HG03103 (cell line): Measurements from ENCODE around the gene CALHM1.

Source experiments
- ATAC-seq: cut with Tn5 transposase; IDR thresholded peaks from one replicate; pipeline ENCODE4 v1.9.1; 2021; ENCODE audit warnings: low read depth; ENCODE audit not compliant: unreplicated experiment

Gene CALHM1

DNA sequence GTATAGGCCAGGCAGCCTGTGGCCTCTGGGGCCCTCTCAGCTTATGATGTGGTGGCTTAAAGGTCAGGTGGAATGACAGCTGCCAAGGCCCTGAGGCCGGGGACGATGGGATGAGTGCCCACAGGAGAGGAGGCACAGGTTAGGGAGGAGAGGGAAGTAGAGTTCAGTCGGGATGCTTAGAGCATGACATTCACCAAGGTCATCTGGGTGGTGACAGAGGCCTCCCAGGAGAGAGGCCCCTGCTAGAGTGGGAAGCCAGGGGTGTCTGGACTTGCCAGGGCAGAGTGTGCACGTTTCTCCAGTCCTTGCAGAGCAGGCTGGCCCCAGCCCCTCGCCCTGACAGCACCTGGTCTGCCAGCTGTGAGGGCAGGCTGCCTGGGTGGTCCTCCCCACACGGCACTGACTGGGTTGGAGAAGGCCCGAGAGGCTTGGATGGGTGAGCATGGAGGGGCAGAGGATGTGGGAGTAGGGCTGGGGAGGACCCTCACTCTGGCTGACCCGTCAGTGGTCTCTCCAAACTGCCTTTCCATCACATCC is 1.5 kb downstream of the CALHM1 start:
- ATAC-seq: no peak

DNA sequence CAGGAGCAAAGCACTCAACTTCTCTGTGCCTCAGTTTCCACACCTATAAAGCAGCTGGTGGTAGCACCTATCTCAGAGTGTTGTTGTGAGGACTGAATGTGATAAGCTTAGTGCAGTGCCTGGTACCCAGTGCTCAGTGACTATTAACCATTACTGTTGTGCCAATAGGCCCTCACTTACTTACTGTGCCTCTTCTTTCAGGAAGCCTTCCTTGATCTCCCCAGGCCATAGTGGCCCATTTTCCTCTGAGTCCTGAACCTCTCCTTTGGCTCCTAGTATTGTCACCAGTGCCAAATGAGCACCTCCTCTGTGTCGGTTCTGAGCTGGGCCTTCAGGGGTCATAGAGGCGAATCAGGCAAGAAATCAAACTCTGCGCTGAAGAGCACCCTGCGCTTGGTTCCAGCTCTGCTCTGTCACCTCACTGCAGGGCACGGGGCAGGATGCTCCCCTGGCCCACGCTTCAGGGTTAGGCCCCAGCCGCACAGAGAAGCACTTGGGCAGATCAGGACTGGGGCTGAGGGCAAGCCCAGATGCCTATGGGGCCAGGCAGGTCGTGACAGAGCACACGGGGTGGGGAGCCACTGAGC is 2.5 kb downstream of the CALHM1 start:
- no peak for ATAC-seq

DNA sequence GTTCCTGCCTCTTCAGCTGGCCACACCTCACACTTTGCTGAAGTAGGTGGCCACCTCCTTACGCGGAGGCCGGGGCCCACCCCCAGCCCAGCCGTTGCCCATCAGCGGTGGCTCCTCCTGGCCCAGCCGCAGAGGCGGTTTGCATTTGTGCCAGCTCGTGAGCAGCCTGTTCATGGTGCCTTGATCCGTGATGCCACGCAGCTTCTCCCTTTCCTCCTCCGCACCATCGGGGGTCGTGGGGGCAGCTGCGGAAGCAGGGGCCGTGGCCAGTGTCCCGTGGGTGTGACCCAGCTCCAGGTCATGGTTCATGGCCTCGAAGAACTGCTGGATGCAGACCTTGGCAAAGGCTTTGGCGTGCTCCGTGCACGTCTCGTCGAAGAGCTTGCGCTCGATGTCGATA is 3.5 kb downstream of the CALHM1 start:
- ATAC-seq: no peak

DNA sequence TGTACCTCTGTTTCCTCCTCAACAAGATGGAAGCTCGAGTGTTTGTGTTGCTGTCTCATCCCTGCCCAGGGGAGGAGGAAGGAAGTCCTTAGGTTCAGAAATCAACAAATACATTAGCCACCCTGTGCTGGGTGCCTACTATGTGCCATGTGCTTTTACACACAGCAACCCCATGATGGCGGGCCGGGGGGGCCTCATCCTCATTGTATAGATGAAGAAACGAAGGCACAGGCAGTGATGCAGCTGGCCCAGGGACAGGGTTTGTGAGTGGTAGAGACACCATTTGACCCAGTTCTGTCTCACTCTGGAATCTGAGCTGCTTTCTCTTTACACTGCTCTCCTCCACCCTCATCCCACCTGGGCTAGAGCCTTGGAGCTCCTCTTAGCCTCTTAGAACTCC is 4.7 kb downstream of the CALHM1 start:
- no peak for ATAC-seq

- ATAC-seq: no peak
Measured at GRCh38 chr10:103452506-103453230, 6.0 kb downstream of the CALHM1 start.

DNA sequence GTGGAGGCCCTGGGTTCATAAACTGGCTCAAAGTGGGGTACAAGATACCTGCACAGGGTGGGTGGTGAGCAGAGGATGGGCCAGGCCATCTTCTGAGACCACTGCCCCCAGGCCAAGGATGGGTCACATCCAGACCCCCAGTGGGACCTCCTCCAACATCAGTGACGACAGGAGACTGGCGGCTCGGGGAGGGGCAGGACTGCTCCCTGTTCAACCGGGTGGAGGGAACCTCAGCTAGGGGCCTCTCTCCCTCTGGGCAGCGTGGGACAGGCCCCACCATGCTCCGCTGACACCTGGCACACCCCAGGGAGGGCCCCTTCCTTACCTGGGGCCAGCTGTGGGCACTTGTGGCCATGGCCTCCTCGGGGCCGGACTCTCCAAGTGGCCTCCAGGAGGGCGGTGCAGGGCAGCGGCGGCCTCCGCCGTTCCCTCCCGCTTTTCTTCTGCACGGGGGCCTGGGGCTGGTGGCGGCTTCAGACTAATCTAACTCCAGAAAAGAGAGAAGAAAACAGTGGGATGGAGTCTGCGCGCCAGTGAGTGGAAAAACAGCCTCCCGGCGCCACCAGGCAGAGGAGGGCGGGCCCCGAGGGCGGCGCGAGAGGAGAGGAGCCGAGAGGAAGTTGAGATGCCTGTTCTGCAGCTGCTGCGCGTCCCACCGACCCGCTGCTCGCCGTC is 6.7 kb downstream of the CALHM1 start, which contains the start of gene CALHM2:
CALHM2 (minus strand) TSS at position 540 of the 675 bp plus-strand sequence. CDS start 2,429 bp downstream, outside the sequence.
- peak; percentile 60 for ATAC-seq

GRCh38 chr10:103451091-103451813 is 7.4 kb downstream of the CALHM1 start:
- no peak for ATAC-seq

GRCh38 chr10:103450201-103450695 is 8.5 kb downstream of the CALHM1 start:
- ATAC-seq: no peak

DNA sequence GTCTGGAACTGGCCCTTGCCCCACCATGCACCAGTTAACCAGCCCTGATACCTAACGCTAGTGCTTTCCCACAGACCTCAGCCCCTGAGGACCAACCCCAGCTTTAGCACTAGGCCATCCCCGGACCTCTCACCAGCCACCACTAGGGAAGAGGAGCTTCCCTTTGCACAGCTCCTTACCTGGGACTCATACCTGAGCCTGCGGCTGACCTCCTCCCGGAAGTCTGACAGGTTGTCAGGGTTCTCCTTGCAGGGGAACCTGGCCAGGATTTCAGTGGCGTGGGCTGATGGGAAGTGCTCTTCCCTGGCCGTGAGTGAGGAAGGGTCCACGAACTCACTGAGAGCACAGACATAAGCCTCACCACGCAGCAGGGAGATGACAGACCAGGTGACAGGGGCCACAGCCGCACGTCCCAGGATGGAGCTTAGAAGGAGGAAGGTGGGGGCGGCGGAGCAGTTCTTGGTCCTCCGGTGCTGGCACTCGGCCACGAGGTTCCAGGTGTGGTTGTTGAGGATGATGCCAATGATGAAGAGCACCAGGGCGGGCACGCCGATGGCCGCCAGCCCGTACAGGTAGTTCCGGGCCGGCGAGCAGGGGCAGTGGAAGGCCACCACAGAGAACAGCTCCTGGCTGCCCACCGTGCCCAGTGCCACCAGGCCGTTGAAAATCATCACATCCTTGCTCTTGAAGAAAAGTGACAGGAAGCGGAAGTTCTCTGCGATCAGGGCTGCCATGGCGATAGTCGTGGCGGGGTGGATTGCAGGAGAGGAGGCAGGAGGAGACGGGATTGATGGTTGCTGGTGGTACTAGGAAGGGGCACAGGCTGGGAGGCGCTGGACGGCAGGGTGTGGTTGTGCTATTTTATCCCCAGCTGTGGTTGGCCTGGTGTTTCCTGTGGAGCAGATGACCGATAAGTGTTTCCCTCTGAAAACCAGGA is 9.2 kb downstream of the CALHM1 start:
- ATAC-seq: no peak

- ATAC-seq: no peak
Measured at GRCh38 chr10:103448746-103449145, 10.0 kb downstream of the CALHM1 start.

DNA sequence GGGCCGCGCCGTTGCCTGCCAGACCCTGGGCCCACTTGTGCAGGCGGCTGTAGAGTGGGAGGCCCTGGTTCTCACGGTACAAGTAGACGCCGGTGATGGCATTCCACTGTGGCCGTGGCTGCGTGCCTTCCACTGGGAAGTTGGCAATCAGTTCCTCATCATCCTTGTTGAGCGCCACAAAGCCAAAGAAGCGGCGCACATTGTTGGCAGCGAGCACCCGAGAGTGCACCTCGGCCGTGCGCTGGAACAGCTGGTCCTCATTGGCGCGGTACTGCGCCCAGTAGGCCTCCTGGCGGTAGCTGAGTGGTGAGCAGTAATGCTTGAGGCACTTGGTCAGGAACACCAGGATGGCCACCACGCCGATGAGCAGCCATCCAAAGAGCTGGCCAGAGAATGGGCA is 11.5 kb downstream of the CALHM1 start:
- no peak for ATAC-seq

DNA sequence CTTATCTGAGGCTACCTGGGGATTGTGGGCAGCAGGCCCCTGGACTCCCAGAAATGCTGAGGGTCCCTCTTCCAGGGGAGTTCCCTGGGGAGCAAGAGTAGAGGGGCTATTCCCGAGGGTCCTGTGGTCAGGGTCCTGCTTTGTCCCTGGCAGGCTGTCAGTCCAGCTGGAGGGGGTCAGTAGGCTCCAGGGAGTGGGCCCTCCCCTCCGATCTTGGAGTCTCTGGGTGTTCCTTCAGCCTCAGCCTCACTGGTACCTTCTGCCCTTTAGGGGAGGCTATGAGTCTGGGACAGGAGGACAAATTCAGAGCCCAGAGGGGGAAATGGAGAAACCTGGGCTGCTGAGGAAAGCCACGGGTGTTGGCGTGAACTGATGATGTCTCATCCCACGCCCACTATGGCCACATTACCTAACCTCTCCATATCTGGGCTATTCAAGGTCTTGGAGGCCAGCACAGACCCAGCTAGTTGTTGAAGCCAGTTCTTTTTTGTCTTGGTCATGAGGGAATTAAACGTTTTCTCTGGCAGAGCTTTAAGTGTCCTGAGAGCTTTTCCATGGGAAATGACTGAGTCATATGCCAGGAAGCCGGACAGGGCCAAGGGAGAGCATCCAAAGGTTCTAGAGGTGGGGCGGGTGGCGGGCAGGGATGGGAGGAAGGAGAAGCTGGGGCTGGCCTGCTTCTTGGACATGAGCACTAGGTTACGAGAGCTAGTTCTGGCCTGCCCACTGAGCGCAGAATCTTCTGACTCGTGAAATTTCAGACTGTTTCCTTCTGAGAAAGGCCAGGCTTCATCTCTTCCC is 12.7 kb downstream of the CALHM1 start:
- ATAC-seq: no peak

DNA sequence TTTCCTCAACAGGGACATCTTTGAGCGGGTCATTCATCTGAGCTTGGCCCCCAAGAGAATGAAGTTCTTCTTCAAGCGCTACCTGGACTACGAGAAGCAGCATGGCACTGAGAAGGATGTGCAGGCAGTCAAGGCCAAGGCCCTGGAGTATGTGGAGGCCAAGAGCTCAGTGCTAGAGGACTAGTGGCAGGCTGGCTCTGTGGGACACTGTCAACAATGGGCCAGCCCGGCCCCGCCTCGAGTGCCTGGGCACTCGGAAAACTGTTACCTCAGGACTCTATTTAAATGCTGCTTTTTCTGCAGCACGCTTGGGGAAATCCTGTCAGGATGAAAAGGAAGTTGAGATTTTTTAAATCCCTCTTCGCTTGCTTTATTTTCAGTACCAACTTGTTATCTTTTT is 13.3 kb downstream of the CALHM1 start:
- ATAC-seq: no peak

DNA sequence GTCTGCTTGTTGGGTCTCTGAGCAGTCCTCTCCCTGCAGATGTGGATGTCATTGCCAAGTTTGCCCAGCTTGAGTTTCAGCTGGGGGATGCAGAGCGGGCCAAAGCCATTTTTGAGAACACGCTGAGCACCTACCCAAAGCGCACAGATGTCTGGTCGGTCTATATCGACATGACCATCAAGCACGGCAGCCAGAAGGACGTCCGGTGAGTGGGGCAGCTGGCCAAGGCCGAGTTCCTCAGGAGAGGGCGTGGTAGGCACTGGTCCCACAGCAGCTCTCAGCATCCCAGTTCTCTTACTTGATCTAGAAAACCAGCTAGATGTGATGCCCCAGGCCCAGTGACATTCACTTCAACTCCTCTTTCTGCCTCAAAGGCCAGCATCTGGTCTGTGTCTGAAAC is 14.2 kb downstream of the CALHM1 start:
- no peak for ATAC-seq

DNA sequence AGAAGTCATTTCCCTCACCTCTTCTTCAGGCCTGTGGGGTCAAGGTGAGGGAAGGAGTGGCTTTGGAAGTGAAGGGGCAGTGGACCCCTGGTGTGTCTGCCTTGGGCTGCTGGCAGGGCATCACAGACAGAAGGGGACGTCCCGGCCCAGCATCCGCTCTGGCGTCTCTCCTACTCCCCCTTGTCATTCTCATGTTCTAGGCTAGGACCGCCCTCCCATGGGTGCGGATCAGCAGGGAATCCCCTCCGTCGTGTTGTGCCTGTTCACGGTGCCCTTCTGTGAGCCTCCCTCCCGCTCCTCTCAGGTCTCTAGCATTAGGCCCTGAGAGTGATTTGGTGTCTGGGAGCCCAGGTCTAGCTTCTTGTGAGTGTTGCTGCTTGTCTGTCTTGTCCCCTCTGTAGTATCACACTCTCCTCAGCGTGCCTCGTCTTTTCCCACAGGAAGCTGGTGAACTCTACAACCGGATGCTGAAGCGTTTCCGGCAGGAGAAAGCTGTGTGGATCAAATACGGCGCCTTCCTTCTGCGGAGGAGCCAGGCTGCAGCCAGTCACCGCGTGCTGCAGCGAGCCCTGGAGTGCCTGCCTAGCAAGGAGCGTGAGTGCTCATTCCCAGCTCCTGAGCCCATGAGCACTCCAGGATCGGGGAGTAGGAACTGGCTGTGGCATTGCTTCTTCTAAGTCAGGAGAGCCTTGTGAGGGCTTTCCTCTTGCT is 15.1 kb downstream of the CALHM1 start:
- no peak for ATAC-seq

- no peak for ATAC-seq
Measured at GRCh38 chr10:103442031-103442461, 16.7 kb downstream of the CALHM1 start.

GRCh38 chr10:103441611-103442010 is 17.1 kb downstream of the CALHM1 start:
- ATAC-seq: no peak

DNA sequence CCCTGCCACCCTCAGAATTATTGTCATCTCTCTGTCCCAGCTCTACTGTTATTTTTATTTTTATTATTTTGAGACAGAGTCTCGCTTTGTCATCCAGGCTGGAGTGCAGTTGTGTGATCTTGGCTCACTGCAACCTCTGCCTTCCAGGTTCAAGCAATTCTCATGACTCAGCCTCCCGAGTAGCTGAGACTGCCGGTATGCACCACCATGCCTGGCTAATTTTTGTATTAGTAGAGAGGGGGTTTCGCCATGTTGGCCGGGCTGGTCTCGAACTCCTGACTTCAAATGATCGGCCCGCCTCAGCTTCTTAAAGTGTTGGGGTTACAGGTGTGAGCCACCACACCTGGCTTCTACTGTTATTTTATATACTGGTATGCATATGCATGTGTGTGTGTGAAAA is 17.5 kb downstream of the CALHM1 start:
- ATAC-seq: no peak
